Body of pancreas (tissue), 4 donors: Measurements from ENCODE around the gene CDR2. TPM values are rescaled to one million over a fixed set of nuclear protein-coding genes. Genes with fewer than 3 reads are reported as not detected.

Experiments
- ATAC-seq: fragments of 150-250 bp; one replicate; pipeline ENCODE4 v1.9.1; 2016
- DNase-seq, 4 donors: peaks; one replicate each; pipeline ENCODE4 v3.0.0-alpha.2; 2019
- H3K27ac ChIP-seq, 4 donors: fragments of 200-600 bp; sonication (generic); 1 replicate in 3 of 4; 2 replicates in 1 of 4; pipeline versions ENCODE4 v1.5.1 to v1.6.1; 2016 to 2019; ENCODE audit warnings: mild to moderate bottlenecking in 1 of 4, mixed read lengths in 1 of 4, moderate library complexity in 1 of 4
- H3K27me3 ChIP-seq, 2 donors: fragments of 200-600 bp; sonication (generic); one replicate each; pipeline ENCODE4 v1.6.0; 2016; ENCODE audit warnings: mild to moderate bottlenecking in 1 of 2
- H3K36me3 ChIP-seq, 2 donors: fragments of 200-600 bp; sonication (generic); replicated peaks in 1 of 2; 2 replicates each; pipeline ENCODE4 v1.5.1; 2016; ENCODE audit warnings: low read depth in 2 of 2; ENCODE audit not compliant: insufficient read depth in 1 of 2
- H3K4me1 ChIP-seq: fragments of 200-600 bp; sonication (generic); one replicate; pipeline ENCODE4 v1.6.0; 2016
- H3K4me3 ChIP-seq, 2 donors: fragments of 200-600 bp; sonication (generic); 1 replicate in 1 of 2; 2 replicates in 1 of 2; pipeline ENCODE4 v1.5.1; 2016 to 2019
- H3K9me3 ChIP-seq, 3 donors: fragments of 200-600 bp; sonication (generic); 1 replicate in 2 of 3; 2 replicates in 1 of 3; pipeline ENCODE4 v1.5.1; 2016
- CTCF ChIP-seq, 7 experiments: fragments of 450-650 bp in 4 of 7; fragments of 200-600 bp in 3 of 7; sonication (generic) in 3 of 7; IDR thresholded peaks; one replicate each; pipeline ENCODE4 v1.5.1; 2016 to 2019; ENCODE audit warnings: antibody characterized with exemption in 7 of 7
- POLR2A ChIP-seq, 3 donors: fragments of 450-650 bp; IDR thresholded peaks; one replicate each; pipeline ENCODE4 v1.6.1; 2016; ENCODE audit warnings: antibody characterized with exemption in 3 of 3, mild to moderate bottlenecking in 2 of 3
- WGBS, 2 donors: methylation state at CpG; one replicate each; pipeline ENCODE4 v1.1.5; 2017; 5-methylcytosine and 5-hydroxymethylcytosine counted together
- intact Hi-C: fragments of 100-400 bp; cut with DNase I; formaldehyde crosslinking; loops from one replicate; pipeline ENCODE4 v1.15.1; 2023
- total RNA-seq, 2 donors: library from RNA; depleted of rRNA; stranded (reverse); fragments of >200 nt; gene quantifications; one replicate each; pipeline ENCODE4 v1.1.0, GENCODE V29; 2016

CDR2 gene
- total RNA-seq, 2 donors from 2014 or later: 15.8 to 16.8 TPM

DNA sequence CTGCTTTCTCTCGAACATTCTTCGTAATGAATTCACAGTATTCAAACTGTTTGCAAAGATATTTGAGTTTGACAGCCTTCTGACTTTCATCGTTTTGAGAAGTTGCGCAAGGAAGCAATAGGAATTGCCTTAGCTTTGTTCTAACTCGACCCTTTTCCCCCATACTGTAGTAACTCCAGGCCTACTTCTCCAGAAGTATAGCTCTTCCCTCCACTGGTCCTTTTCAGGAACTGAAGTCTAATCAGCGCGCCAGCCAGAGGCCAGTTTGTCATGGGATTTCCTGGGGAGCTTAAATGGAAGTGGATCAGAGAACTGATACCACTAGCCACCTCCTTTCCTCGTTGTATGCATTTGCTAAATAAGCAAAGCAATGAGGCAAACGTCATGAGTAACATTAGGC is 27.9 kb downstream of the CDR2 start:
- Histone ChIP-seq H3K36me3 (peaks cover 0 to 18% of the 10 kb centered on the region in 2 donors), H3K4me3 (no peak overlapping the region), H3K27me3 (no peaks in the 10 kb centered on the region), H3K27ac (no peak overlapping the region), H3K4me1 (no peaks in the 10 kb centered on the region), H3K9me3 (no peaks in the 10 kb centered on the region)
- ATAC-seq: no peak
- no peak for DNase-seq
- TF ChIP-seq CTCF (IDR thresholded peaks at IDR 0.05) (no peak), POLR2A (IDR thresholded peaks at IDR 0.05) (no peak)
- intact Hi-C loops: no loop called here
- WGBS, 2 donors: 68 to 74% methylated on average over 9 of the region's 9 CpGs

DNA sequence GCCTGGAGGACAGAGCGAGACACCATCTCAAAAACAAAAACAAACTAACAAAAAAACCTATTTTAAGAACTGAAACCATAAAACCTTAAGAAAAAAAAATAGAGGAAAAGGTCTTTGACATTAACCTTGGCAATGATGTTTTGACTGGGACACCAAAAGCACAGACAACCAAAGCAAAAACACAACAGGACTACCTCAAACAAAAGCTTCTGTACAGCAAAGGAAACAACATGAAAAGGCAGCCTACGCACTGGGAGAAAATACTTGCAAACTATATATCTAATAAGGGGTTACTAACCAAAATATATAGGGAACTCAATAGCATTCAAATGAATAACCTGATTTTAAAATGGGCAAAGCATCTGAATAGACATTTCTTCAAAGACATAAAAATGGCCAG is 32.3 kb downstream of the CDR2 start:
- H3K9me3 ChIP-seq: peaks cover 0 to under 1% (median 0%) of the 10 kb centered on the region in 3 donors
- ATAC-seq (no peak), DNase-seq (no peak)
- H3K4me1 ChIP-seq: no peaks in the 10 kb centered on the region
- WGBS, 2 donors: 95 to 100% methylated on average over 2 of the region's 2 CpGs
- H3K27ac ChIP-seq: no peak overlapping the region
- TF ChIP-seq CTCF (IDR thresholded peaks at IDR 0.05): no peak
- no peak for TF ChIP-seq POLR2A (IDR thresholded peaks at IDR 0.05)
- H3K4me3 ChIP-seq: no peak overlapping the region
- H3K27me3 ChIP-seq: no peaks in the 10 kb centered on the region
- intact Hi-C loops: no loop called here
- H3K36me3 ChIP-seq: peaks cover 0 to 7% of the 10 kb centered on the region in 2 donors

- peaks cover 0 to 10% (median 0%) of the 10 kb centered on the region in 3 donors for H3K9me3 ChIP-seq
- no peaks in the 10 kb centered on the region for H3K4me1 ChIP-seq
- no peaks in the 10 kb centered on the region for H3K36me3 ChIP-seq
- intact Hi-C loops: no loop called here
- H3K27ac ChIP-seq: no peak overlapping the region
- ATAC-seq (no peak), DNase-seq (no peak)
- H3K4me3 ChIP-seq: no peak overlapping the region
- no peaks in the 10 kb centered on the region for H3K27me3 ChIP-seq
- TF ChIP-seq POLR2A (IDR thresholded peaks at IDR 0.05): no peak
- no peak for TF ChIP-seq CTCF (IDR thresholded peaks at IDR 0.05)
These were observed 33.5 kb downstream of the CDR2 start for GRCh38 chr16:22340945-22341344.

DNA sequence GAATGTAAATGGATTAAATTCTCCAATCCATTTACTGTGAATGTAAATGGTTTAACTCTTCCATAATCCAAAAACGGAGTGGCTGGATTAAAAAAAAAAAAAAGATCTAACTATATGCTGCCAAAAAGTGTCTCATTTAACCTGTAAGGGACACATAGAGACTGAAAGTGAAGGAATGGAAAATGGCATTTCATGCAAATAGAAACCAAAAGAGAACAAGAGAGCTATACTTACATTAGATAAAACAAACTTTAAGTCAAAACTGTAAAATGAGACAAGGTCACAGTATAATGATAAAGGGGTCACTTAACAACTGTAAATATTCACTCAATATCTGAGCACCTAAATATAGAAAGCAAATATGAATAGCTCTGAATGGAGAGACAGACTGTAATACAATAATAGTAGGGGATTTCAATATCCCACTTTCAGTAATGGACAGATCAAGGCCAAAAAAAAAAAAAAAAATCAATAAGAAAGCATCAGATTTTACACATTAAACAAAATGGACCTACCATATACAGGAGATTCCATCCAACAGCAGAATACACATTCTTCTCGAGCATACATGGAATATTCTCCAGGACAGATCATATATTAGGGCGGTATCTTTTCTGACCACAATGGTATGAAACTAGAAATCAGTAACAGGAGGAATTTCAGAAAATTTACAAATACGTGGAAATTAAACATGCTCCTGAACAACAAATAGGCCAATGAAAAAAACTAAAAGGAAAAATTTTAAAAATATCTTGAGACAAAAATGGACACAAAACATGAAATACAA is 36.4 kb downstream of the CDR2 start:
- Histone ChIP-seq H3K36me3 (peaks cover 3 to 8% of the 10 kb centered on the region in 2 donors), H3K9me3 (peaks cover 0 to 10% (median 0%) of the 10 kb centered on the region in 3 donors), H3K27me3 (no peaks in the 10 kb centered on the region), H3K4me3 (no peak overlapping the region), H3K4me1 (no peaks in the 10 kb centered on the region), H3K27ac (no peak overlapping the region)
- WGBS, 2 donors: 80 to 84% methylated on average over 4 of the region's 4 CpGs
- DNase-seq: no peak
- intact Hi-C loops: no loop called here
- TF ChIP-seq CTCF (IDR thresholded peaks at IDR 0.05): no peak
- TF ChIP-seq POLR2A (IDR thresholded peaks at IDR 0.05): no peak
- no peak for ATAC-seq

DNA sequence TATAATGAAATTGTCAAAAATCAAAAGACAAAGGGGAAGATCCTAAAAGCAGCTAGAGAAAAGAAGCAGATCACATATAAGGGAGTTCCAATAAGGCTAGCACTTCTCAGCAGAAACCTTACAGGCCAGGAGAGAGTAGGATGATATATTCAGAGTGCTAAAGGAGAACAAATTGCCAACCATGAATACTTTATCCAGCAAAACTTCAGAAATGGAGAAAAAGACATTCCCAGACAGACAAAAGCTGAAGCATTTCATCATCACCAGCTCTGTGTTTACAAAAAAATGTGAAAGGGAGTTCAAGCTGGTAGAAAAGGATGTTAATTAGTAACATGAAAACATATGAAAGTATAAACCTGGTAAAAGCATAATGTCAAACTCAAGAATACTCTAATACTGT is 37.4 kb downstream of the CDR2 start:
- intact Hi-C loops: no loop called here
- ATAC-seq (no peak), DNase-seq (no peak)
- H3K9me3 ChIP-seq: peaks cover 0 to 10% (median 0%) of the 10 kb centered on the region in 3 donors
- no peak for TF ChIP-seq POLR2A (IDR thresholded peaks at IDR 0.05)
- TF ChIP-seq CTCF (IDR thresholded peaks at IDR 0.05): no peak
- no peaks in the 10 kb centered on the region for H3K4me1 ChIP-seq
- H3K27me3 ChIP-seq: no peaks in the 10 kb centered on the region
- H3K36me3 ChIP-seq: peaks cover 7 to 11% of the 10 kb centered on the region in 2 donors
- no peak overlapping the region for H3K4me3 ChIP-seq
- no peak overlapping the region for H3K27ac ChIP-seq
